Mesendoderm (in vitro differentiated cells): ENCODE measurements around the gene RDX.

Experiments
- DNase-seq: peaks from one replicate; pipeline ENCODE4 v3.0.0; 2013
- H2AK5ac ChIP-seq: 2 replicates; pipeline ENCODE4 v1.6.1; 2013; ENCODE audit warnings: low read length, inconsistent platforms
- H2BK120ac ChIP-seq: 2 replicates; pipeline ENCODE4 v1.6.1; 2013; ENCODE audit warnings: low read depth, mild to moderate bottlenecking, low read length, moderate library complexity, mixed read lengths
- H2BK15ac ChIP-seq: replicated peaks from 2 replicates; pipeline ENCODE4 v1.6.1; 2013; ENCODE audit warnings: low read depth, mild to moderate bottlenecking, moderate library complexity
- H2BK5ac ChIP-seq: 2 replicates; pipeline ENCODE4 v1.6.1; 2013; ENCODE audit warnings: low read length, inconsistent platforms
- H3K18ac ChIP-seq: 2 replicates; pipeline ENCODE4 v1.6.1; 2013; ENCODE audit warnings: mild to moderate bottlenecking, low read length, mixed read lengths
- H3K23ac ChIP-seq: one replicate; pipeline ENCODE4 v1.6.1; 2013; ENCODE audit warnings: low read length
- H3K27ac ChIP-seq: 2 replicates; pipeline ENCODE4 v1.5.1; 2013; ENCODE audit warnings: low read depth, mild to moderate bottlenecking, inconsistent platforms, low read length, moderate library complexity
- H3K27me3 ChIP-seq: 2 replicates; pipeline ENCODE4 v1.6.1; 2013; ENCODE audit warnings: low read length, control low read depth, mild to moderate bottlenecking, inconsistent platforms; ENCODE audit not compliant: insufficient read depth, poor library complexity
- H3K36me3 ChIP-seq: 2 replicates; pipeline ENCODE4 v1.6.1; 2013; ENCODE audit warnings: low read length, inconsistent platforms; ENCODE audit not compliant: control insufficient read depth, insufficient read depth
- H3K4ac ChIP-seq: one replicate; pipeline ENCODE4 v1.6.1; 2013; ENCODE audit warnings: low read depth, mild to moderate bottlenecking, low read length, moderate library complexity
- H3K4me1 ChIP-seq: 2 replicates; pipeline ENCODE4 v1.6.1; 2013; ENCODE audit warnings: low read depth, low read length, inconsistent platforms; ENCODE audit not compliant: control insufficient read depth
- H3K4me2 ChIP-seq: 2 replicates; pipeline ENCODE4 v1.6.1; 2013; ENCODE audit warnings: low read length
- H3K4me3 ChIP-seq: 2 replicates; pipeline ENCODE4 v1.5.1; 2013; ENCODE audit warnings: mild to moderate bottlenecking, low read length
- H3K56ac ChIP-seq: one replicate; pipeline ENCODE4 v1.6.1; 2013; ENCODE audit warnings: low read length
- H3K79me1 ChIP-seq: 2 replicates; pipeline ENCODE4 v1.6.1; 2013; ENCODE audit warnings: low read length, inconsistent platforms
- H3K79me2 ChIP-seq: 2 replicates; pipeline ENCODE4 v1.6.1; 2013; ENCODE audit warnings: mild to moderate bottlenecking, low read length; ENCODE audit not compliant: control insufficient read depth, insufficient read depth
- H3K9ac ChIP-seq: 2 replicates; pipeline ENCODE4 v1.6.1; 2013; ENCODE audit warnings: low read length, inconsistent platforms
- H4K5ac ChIP-seq: one replicate; pipeline ENCODE4 v1.6.1; 2013; ENCODE audit warnings: low read length
- H4K8ac ChIP-seq: one replicate; pipeline ENCODE4 v1.6.1; 2013; ENCODE audit warnings: low read depth, mild to moderate bottlenecking, control low read depth, low read length, moderate library complexity
- WGBS: extraction: QIAGEN DNeasy Blood & Tissue Kit; methylation state at CpG from one replicate; pipeline ENCODE4 v1.1.7; 2013; ENCODE audit warnings: low lambda C conversion rate, missing lambda C conversion rate; ENCODE audit not compliant: insufficient coverage; ENCODE audit errors: extremely low coverage; 5-methylcytosine and 5-hydroxymethylcytosine counted together

Gene RDX

DNA sequence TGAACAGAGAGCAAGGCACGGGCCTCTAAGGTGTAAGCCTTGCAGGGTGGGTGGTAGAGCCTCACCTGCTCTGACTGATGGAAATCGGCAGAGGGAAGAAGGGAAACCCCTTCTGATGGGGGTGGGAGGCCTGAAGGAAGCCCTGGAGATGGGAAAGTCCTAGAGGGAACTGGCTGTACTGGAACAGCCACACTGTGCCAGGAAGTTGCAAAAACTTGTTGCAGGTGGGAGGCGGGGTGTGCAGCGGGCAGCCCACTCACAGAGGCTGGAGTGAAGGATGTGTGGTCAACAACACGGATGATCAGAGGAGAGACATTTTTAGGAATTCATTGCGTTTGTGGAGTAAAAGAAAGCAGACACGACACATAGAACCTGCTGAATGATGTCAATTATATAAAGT is 112.0 kb downstream of the RDX start:
- Histone ChIP-seq H3K79me1 (no peaks in the 10 kb centered on the region), H3K18ac (no peak overlapping the region), H2BK120ac (no peak overlapping the region), H4K8ac (no peak overlapping the region), H3K9ac (no peak overlapping the region), H3K4me1 (no peaks in the 10 kb centered on the region), H2AK5ac (no peak overlapping the region), H2BK5ac (no peak overlapping the region), H3K36me3 (no peaks in the 10 kb centered on the region), H4K5ac (no peak overlapping the region), H3K79me2 (no peaks in the 10 kb centered on the region), H3K27ac (no peak overlapping the region), H3K27me3 (no peaks in the 10 kb centered on the region), H3K56ac (no peak overlapping the region), H3K4ac (no peak overlapping the region), H3K4me2 (no peak overlapping the region), H3K23ac (no peak overlapping the region), H2BK15ac (no peak overlapping the region), H3K4me3 (no peak overlapping the region)
- no CpG with 5 or more reads among the region's 7 CpGs for WGBS
- DNase-seq, result no peak

DNA sequence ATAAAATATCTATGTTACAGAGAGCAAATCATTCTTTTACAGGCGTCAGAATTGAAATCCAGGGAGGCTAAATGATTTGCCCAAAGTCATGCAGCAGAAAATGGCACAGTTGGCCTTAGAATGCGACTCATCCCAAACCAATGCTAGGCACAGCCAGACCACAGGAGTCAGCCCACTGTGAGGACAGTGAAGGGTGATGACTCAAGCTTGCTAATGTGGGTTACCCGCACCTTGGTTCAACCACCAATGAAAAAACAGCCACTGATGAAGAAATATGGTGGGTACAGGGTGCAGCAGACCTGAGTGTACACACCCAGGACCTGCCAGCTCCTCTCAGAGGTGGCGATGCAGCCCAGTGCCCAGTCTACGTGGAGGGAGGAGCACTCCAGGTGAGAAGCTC is 113.5 kb downstream of the RDX start:
- no peak overlapping the region for H3K9ac ChIP-seq
- no peaks in the 10 kb centered on the region for H3K79me2 ChIP-seq
- H2BK120ac ChIP-seq, result no peak overlapping the region
- H3K56ac ChIP-seq, result no peak overlapping the region
- no peak overlapping the region for H3K4ac ChIP-seq
- no peaks in the 10 kb centered on the region for H3K27me3 ChIP-seq
- H3K4me2 ChIP-seq, result no peak overlapping the region
- H3K4me3 ChIP-seq, result no peak overlapping the region
- H2BK5ac ChIP-seq, result no peak overlapping the region
- H3K18ac ChIP-seq, result no peak overlapping the region
- H3K36me3 ChIP-seq, result no peaks in the 10 kb centered on the region
- no peak overlapping the region for H3K23ac ChIP-seq
- H2BK15ac ChIP-seq, result no peak overlapping the region
- no peak overlapping the region for H4K8ac ChIP-seq
- no peaks in the 10 kb centered on the region for H3K79me1 ChIP-seq
- no CpG with 5 or more reads among the region's 5 CpGs for WGBS
- H3K4me1 ChIP-seq, result no peaks in the 10 kb centered on the region
- H3K27ac ChIP-seq, result no peak overlapping the region
- H2AK5ac ChIP-seq, result no peak overlapping the region
- DNase-seq, result no peak
- H4K5ac ChIP-seq, result no peak overlapping the region

DNA sequence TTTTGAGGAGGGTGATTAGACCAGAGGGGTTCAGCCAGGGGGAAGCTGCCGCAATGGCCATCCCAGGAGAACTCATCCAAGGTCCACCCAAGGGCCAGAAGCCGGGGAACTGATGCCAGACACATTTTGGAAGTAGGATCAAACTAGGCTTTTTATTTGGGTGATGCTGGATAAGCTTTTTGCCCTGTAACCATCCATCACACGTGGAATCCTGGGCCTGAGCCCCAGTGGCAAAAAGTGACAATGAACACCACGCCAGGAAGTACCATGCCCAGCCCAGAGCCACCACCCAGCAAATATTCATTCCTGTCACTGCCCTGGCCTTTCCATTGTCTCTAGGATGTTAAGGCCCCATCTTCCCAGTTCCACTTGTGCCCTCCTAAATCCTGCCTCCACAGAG is 117.3 kb downstream of the RDX start:
- H3K27me3 ChIP-seq, result no peaks in the 10 kb centered on the region
- no peak overlapping the region for H3K27ac ChIP-seq
- no peaks in the 10 kb centered on the region for H3K4me1 ChIP-seq
- no peak overlapping the region for H4K5ac ChIP-seq
- H3K56ac ChIP-seq, result no peak overlapping the region
- H3K79me2 ChIP-seq, result no peaks in the 10 kb centered on the region
- no peak overlapping the region for H3K4me2 ChIP-seq
- DNase-seq, result no peak
- H3K36me3 ChIP-seq, result no peaks in the 10 kb centered on the region
- no peak overlapping the region for H3K23ac ChIP-seq
- no peak overlapping the region for H4K8ac ChIP-seq
- H3K18ac ChIP-seq, result no peak overlapping the region
- H3K79me1 ChIP-seq, result no peaks in the 10 kb centered on the region
- no peak overlapping the region for H3K4ac ChIP-seq
- H2BK5ac ChIP-seq, result no peak overlapping the region
- H2BK120ac ChIP-seq, result no peak overlapping the region
- WGBS, result no CpG with 5 or more reads among the region's 4 CpGs
- H3K4me3 ChIP-seq, result no peak overlapping the region
- H3K9ac ChIP-seq, result no peak overlapping the region
- no peak overlapping the region for H2AK5ac ChIP-seq
- H2BK15ac ChIP-seq, result no peak overlapping the region

DNA sequence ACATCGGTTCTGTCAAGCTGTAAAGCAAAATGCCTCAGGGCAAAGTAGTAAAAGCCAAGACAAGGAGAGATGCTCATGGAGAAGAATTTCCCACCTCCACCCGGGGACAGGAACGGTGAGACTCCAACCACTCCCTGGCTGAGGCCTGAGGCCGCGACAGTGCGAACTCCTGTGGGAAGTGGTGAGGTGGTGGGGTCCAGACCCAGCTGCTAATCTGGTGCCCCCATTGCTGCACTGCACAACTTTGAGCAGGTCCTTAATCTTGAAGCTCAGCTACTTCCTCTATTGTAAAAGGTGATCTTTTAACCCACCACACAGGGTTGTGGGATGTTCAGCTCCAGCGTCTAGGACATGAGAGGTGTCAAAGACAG is 119.3 kb downstream of the RDX start:
- WGBS, result no CpG with 5 or more reads among the region's 7 CpGs

GRCh38 chr11:110176366-110177085 is 119.9 kb downstream of the RDX start:
- Histone ChIP-seq H3K4ac (no peak overlapping the region), H3K56ac (no peak overlapping the region), H3K9ac (no peak overlapping the region), H3K4me3 (no peak overlapping the region), H4K8ac (no peak overlapping the region), H3K79me2 (no peaks in the 10 kb centered on the region), H2AK5ac (no peak overlapping the region), H3K27me3 (no peaks in the 10 kb centered on the region), H3K23ac (no peak overlapping the region), H2BK120ac (no peak overlapping the region), H3K36me3 (no peaks in the 10 kb centered on the region), H3K4me2 (no peak overlapping the region), H3K79me1 (no peaks in the 10 kb centered on the region), H2BK5ac (no peak overlapping the region), H3K27ac (no peak overlapping the region), H3K4me1 (no peaks in the 10 kb centered on the region), H3K18ac (no peak overlapping the region), H2BK15ac (no peak overlapping the region), H4K5ac (no peak overlapping the region)
- peak; percentile 66 for DNase-seq
- WGBS, result no CpG with 5 or more reads among the region's 12 CpGs

More for the DNA sequence above, 119.3 kb downstream of the RDX start:
- Histone ChIP-seq H2AK5ac (no peak overlapping the region), H3K56ac (no peak overlapping the region), H2BK5ac (no peak overlapping the region), H3K27me3 (no peaks in the 10 kb centered on the region), H3K4me1 (no peaks in the 10 kb centered on the region), H3K79me2 (no peaks in the 10 kb centered on the region), H3K4me3 (no peak overlapping the region), H3K23ac (no peak overlapping the region), H4K8ac (no peak overlapping the region), H3K79me1 (no peaks in the 10 kb centered on the region), H3K4ac (no peak overlapping the region), H4K5ac (no peak overlapping the region), H3K9ac (no peak overlapping the region), H2BK15ac (no peak overlapping the region), H3K27ac (no peak overlapping the region), H3K4me2 (no peak overlapping the region), H2BK120ac (no peak overlapping the region), H3K18ac (no peak overlapping the region), H3K36me3 (no peaks in the 10 kb centered on the region)
- DNase-seq, result peak; percentile 65
